ENCODE data around the gene TK1.
"Not testable (repeated sequence)": the region's sequence is repeated elsewhere in the genome, so short reads cannot be mapped to it uniquely, and the experiment has no call there.

Gene TK1

GRCh38 chr17:78175643-78175981, 11.2 kb downstream of the TK1 start:
- DNase-seq: no peak

- DNase-seq: peak; percentile 58
Measured at GRCh38 chr17:78174870-78175642, 11.8 kb downstream of the TK1 start.

- DNase-seq: no peak
Measured at GRCh38 chr17:78174346-78174869, 12.4 kb downstream of the TK1 start.

- no peak for DNase-seq
Measured at GRCh38 chr17:78173097-78173715, 13.6 kb downstream of the TK1 start.

- no peak for DNase-seq
Measured at GRCh38 chr17:78172249-78173051, 14.4 kb downstream of the TK1 start.

- DNase-seq: not testable (repeated sequence)
Measured at GRCh38 chr17:78171591-78172248, 15.1 kb downstream of the TK1 start.

- DNase-seq: no peak
Measured at GRCh38 chr17:78170692-78171590, 15.9 kb downstream of the TK1 start.

GRCh38 chr17:78168903-78169793, 17.7 kb downstream of the TK1 start:
- DNase-seq: peak; percentile 35

GRCh38 chr17:78168242-78168902, 18.5 kb downstream of the TK1 start, which contains the start of gene SYNGR2:
Gene SYNGR2, plus strand, starts transcription at chr17:78168581. Its CDS starts 36 bp downstream, at chr17:78168617.
- peak; percentile 46 for DNase-seq

GRCh38 chr17:78166416-78166815, 20.4 kb downstream of the TK1 start:
- DNase-seq: no peak

GRCh38 chr17:78164748-78165607, 21.9 kb downstream of the TK1 start:
- no peak for DNase-seq

- DNase-seq: no peak
Measured at GRCh38 chr17:78163881-78164747, 22.7 kb downstream of the TK1 start.

GRCh38 chr17:78159575-78160158, 27.2 kb downstream of the TK1 start:
- DNase-seq: no peak

- DNase-seq: no peak
Measured at GRCh38 chr17:78154903-78155811, 31.7 kb downstream of the TK1 start.

GRCh38 chr17:78151514-78152008, 35.3 kb downstream of the TK1 start:
- no peak for DNase-seq

GRCh38 chr17:78148286-78149016, 38.4 kb downstream of the TK1 start:
- no peak for DNase-seq
